Osteoblast (primary cell): Measurements from ENCODE around the gene BAIAP2. TPM values are rescaled to one million over a fixed set of nuclear protein-coding genes. Genes with fewer than 3 reads are reported as not detected.

Source experiments
- DNase-seq: peaks from one replicate; pipeline ENCODE4 v3.0.0; 2011; ENCODE audit warnings: low spot score, mixed read lengths; ENCODE audit not compliant: insufficient read length; ENCODE audit errors: missing footprints
- H2AFZ ChIP-seq: 2 replicates; pipeline ENCODE4 v1.6.0; 2011; ENCODE audit warnings: mild to moderate bottlenecking, low read length
- H3K27ac ChIP-seq: 2 replicates; pipeline ENCODE4 v1.5.1; 2011; ENCODE audit warnings: mild to moderate bottlenecking, low read depth, low read length, moderate library complexity
- H3K27me3 ChIP-seq: 2 replicates; pipeline ENCODE4 v1.6.0; 2012; ENCODE audit warnings: mild to moderate bottlenecking, control low read depth, inconsistent platforms, low read length, moderate library complexity; ENCODE audit not compliant: insufficient read depth
- H3K36me3 ChIP-seq: 2 replicates; pipeline ENCODE4 v1.5.1; 2011; ENCODE audit warnings: mild to moderate bottlenecking, low read length, control low read depth, moderate library complexity; ENCODE audit not compliant: insufficient read depth
- H3K4me1 ChIP-seq: 2 replicates; pipeline ENCODE4 v1.5.1; 2011; ENCODE audit warnings: mild to moderate bottlenecking, low read length, control low read depth, moderate library complexity; ENCODE audit not compliant: insufficient read depth
- H3K4me2 ChIP-seq: 2 replicates; pipeline ENCODE4 v1.6.0; 2011; ENCODE audit warnings: mild to moderate bottlenecking, low read length; ENCODE audit not compliant: insufficient read depth
- H3K4me3 ChIP-seq: fragments of 200-600 bp; sonication (generic); 3 replicates; pipeline ENCODE4 v1.5.1; 2012; ENCODE audit warnings: mild to moderate bottlenecking, low read length, inconsistent platforms; ENCODE audit not compliant: insufficient read depth
- H3K79me2 ChIP-seq: 2 replicates; pipeline ENCODE4 v1.6.0; 2012; ENCODE audit warnings: mild to moderate bottlenecking, low read length, control low read depth, inconsistent platforms; ENCODE audit not compliant: insufficient read depth
- H3K9me3 ChIP-seq: 2 replicates; pipeline ENCODE4 v1.5.1; 2011; ENCODE audit warnings: low read depth, low read length, control low read depth
- H4K20me1 ChIP-seq: 2 replicates; pipeline ENCODE4 v1.6.0; 2012; ENCODE audit warnings: mild to moderate bottlenecking, low read length, control low read depth; ENCODE audit not compliant: insufficient read depth
- small RNA-seq: library from RNA; depleted of rRNA; stranded (forward); fragments of <200 nt; gene quantifications from one replicate; pipeline ENCODE3, GENCODE V24; 2012
- total RNA-seq: library from RNA; depleted of rRNA; stranded (reverse); fragments of >200 nt; gene quantifications from 2 replicates; pipeline ENCODE4 v1.2.3, GENCODE V29; 2012
- TF ChIP-seq, protein P1 (sequence below): IDR thresholded peaks from 2 replicates; pipeline ENCODE4 v1.5.1; 2011; ENCODE audit warnings: mild to moderate bottlenecking, low read depth, low read length, moderate library complexity; ENCODE audit errors: extremely low read depth

Gene BAIAP2
- total RNA-seq, 1 donor = 15.6 TPM

DNA sequence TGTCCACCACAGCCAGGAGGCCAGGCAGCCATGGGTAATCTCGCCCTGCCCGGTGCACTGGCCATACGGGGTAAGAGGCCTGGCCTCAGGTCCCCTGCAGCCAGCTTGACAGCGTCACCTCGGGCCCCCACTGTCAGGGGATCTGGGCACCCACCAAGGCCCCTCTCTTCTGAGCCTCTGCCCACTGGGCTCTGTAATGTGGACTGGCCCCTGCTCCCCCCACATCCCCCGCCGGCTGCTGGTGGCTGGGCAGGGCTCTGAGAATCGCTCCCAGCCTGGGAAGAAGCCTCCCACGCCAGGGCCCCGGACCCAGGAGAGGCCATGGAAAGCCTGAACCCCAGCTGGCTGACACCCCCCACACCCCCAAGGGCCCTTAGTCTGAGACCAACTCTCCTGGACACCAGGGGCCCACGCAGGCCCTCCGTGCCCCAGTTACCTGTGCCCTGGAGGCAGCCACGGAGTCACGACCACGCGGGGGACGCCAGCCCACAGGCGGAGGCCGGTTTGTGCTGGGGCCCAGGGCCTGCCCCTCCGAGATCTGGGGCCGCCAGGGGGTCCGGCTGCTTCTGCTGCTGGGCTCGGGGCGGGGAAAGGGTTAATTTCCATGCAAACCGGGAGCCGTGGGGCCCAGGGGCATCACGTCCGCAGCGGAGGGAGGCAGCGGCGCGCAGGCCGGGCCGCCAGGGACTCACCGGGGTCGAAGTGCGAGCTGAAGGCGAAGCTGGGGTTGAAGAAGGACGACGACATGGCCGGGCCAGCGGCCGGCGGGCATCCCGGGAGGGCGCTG is 130.5 kb downstream of the BAIAP2 start, which contains the start of gene PVALEF:
Gene PVALEF (plus strand): TSS at position 262 of the 787 bp plus-strand sequence. CDS start 15,720 bp downstream, outside the sequence.
- peak; percentile 92 for DNase-seq
- H3K4me2 ChIP-seq = no peak within 1 kb of the TSS

GRCh38 chr17:81166033-81166492 is 131.1 kb downstream of the BAIAP2 start, which contains the start of gene AATK:
Gene AATK (minus strand): TSS chr17:81166221. CDS start chr17:81165992, 229 bp downstream.
- Histone ChIP-seq H3K4me2 (no peak within 1 kb of the TSS), H3K27ac (no peak within 1 kb of the TSS)

More for the DNA sequence above, 130.5 kb downstream of the BAIAP2 start, which contains the start of gene PVALEF:
- TF ChIP-seq, protein P1, sequence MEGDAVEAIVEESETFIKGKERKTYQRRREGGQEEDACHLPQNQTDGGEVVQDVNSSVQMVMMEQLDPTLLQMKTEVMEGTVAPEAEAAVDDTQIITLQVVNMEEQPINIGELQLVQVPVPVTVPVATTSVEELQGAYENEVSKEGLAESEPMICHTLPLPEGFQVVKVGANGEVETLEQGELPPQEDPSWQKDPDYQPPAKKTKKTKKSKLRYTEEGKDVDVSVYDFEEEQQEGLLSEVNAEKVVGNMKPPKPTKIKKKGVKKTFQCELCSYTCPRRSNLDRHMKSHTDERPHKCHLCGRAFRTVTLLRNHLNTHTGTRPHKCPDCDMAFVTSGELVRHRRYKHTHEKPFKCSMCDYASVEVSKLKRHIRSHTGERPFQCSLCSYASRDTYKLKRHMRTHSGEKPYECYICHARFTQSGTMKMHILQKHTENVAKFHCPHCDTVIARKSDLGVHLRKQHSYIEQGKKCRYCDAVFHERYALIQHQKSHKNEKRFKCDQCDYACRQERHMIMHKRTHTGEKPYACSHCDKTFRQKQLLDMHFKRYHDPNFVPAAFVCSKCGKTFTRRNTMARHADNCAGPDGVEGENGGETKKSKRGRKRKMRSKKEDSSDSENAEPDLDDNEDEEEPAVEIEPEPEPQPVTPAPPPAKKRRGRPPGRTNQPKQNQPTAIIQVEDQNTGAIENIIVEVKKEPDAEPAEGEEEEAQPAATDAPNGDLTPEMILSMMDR = no peak
- no peak within 1 kb of the TSS for H3K27ac ChIP-seq
- no peaks in the 10 kb centered on the region for H3K36me3 ChIP-seq
- no peaks in the 10 kb centered on the region for H3K9me3 ChIP-seq
- H4K20me1 ChIP-seq = no peaks in the 10 kb centered on the region
- H3K79me2 ChIP-seq = no peaks in the 10 kb centered on the region
- no peak within 1 kb of the TSS for H3K4me3 ChIP-seq
- H3K27me3 ChIP-seq = peaks cover 29% of the 10 kb centered on the region
- H3K4me1 ChIP-seq = no peaks in the 10 kb centered on the region
- no peak within 1 kb of the TSS for H2AFZ ChIP-seq

More at GRCh38 chr17:81166033-81166492, 131.1 kb downstream of the BAIAP2 start, which contains the start of gene AATK:
- Histone ChIP-seq H3K4me3 (no peak within 1 kb of the TSS), H3K4me1 (no peaks in the 10 kb centered on the region), H2AFZ (no peak within 1 kb of the TSS), H3K36me3 (no peaks in the 10 kb centered on the region), H3K27me3 (peaks cover 29% of the 10 kb centered on the region), H3K79me2 (no peaks in the 10 kb centered on the region), H4K20me1 (no peaks in the 10 kb centered on the region), H3K9me3 (no peaks in the 10 kb centered on the region)
- DNase-seq = no peak
- TF ChIP-seq, protein P1 = no peak

Small RNA genes within 50 kb of the gene (small RNA-seq; reads per million reads assigned to genes)
- gene MIR1250 (not detected), gene MIR3065 (0.74 reads per million, percentile 8 among the genes with 10 or more reads in this experiment), gene MIR657 (not detected)

Other genes starting within 250 kb of the BAIAP2 start
- gene CHMP6, start 43.3 kb upstream of the BAIAP2 start, total RNA-seq = 21.4 and 21.8 TPM in 2 replicates
- not detected in 2 replicates for gene PVALEF, start 130.4 kb downstream of the BAIAP2 start, total RNA-seq
- under 0.01 TPM in 1 of 2 replicates, not detected in the other for gene AATK, start 131.1 kb downstream of the BAIAP2 start, total RNA-seq
- 7.7 and 8.7 TPM in 2 replicates for gene CEP131, start 187.8 kb downstream of the BAIAP2 start, total RNA-seq
- 16.6 and 18.0 TPM in 2 replicates for gene TEPSIN, start 203.9 kb downstream of the BAIAP2 start, total RNA-seq
- 19.9 and 28.0 TPM in 2 replicates for gene NDUFAF8, start 204.2 kb downstream of the BAIAP2 start, total RNA-seq